WTC11 (cell line): Measurements from ENCODE around the gene FANCC.

Experiments used
- CTCF ChIP-seq: fragments of 200-600 bp; IDR thresholded peaks from 2 replicates; pipeline ENCODE4 v1.8.0; 2022; ENCODE audit warnings: antibody characterized with exemption
- ELF4 ChIP-seq: sonication (generic); formaldehyde crosslinking; IDR thresholded peaks from 2 replicates; pipeline ENCODE4 v1.8.1; 2022; ENCODE audit warnings: low read depth, mild to moderate bottlenecking, moderate library complexity, missing genetic modification reagents
- JAZF1 ChIP-seq: fragments of 250-450 bp; sonication (Bioruptor Pico); IDR thresholded peaks from 2 replicates; pipeline ENCODE4 v1.9.0; 2021; ENCODE audit warnings: moderate library complexity, mild to moderate bottlenecking, inconsistent platforms
- MAX ChIP-seq: sonication (generic); formaldehyde crosslinking; IDR thresholded peaks from 2 replicates; pipeline ENCODE4 v1.8.0; 2022; ENCODE audit warnings: mild to moderate bottlenecking, missing genetic modification reagents
- SMAD4 ChIP-seq: sonication (generic); formaldehyde crosslinking; IDR thresholded peaks from 2 replicates; pipeline ENCODE4 v1.8.0; 2022; ENCODE audit warnings: mild to moderate bottlenecking, missing genetic modification reagents
- ZMAT4 ChIP-seq: fragments of 250-450 bp; sonication (Bioruptor Pico); IDR thresholded peaks from 2 replicates; pipeline ENCODE4 v1.9.0; 2021; ENCODE audit warnings: mild to moderate bottlenecking
- ZNF263 ChIP-seq: sonication (generic); formaldehyde crosslinking; IDR thresholded peaks from 2 replicates; pipeline ENCODE4 v1.8.1; 2022; ENCODE audit warnings: low read depth, mild to moderate bottlenecking, moderate library complexity, missing genetic modification reagents

GRCh38 chr9:95055334-95055850 is 262.1 kb downstream of the FANCC start:
- no peak for TF ChIP-seq ZMAT4
- no peak for TF ChIP-seq CTCF
- no peak for TF ChIP-seq JAZF1 (CRISPR knock-in tag)
- no peak for TF ChIP-seq MAX (CRISPR knock-in tag)
- TF ChIP-seq ELF4, result no peak
- TF ChIP-seq SMAD4 (CRISPR knock-in tag), result no peak
- TF ChIP-seq ZNF263 (CRISPR knock-in tag), result no peak
